CD4-positive, alpha-beta memory T cell (primary cell): ENCODE measurements around the gene C8G. TPM values are rescaled to one million over a fixed set of nuclear protein-coding genes. Genes with fewer than 3 reads are reported as not detected.

Experiments used
- CTCF ChIA-PET: fragments of 350-600 bp; sonication (Branson Sonifier 250); formaldehyde crosslinking; loops from one replicate; lab custom pipeline; 2021; ENCODE audit warnings: inconsistent platforms; ENCODE audit not compliant: partially characterized antibody; lab: Charles Lee
- POLR2A ChIA-PET: fragments of 350-600 bp; sonication (Branson Sonifier 250); formaldehyde crosslinking; loops from one replicate; lab custom pipeline; 2021; ENCODE audit not compliant: partially characterized antibody; lab: Charles Lee
- DNase-seq, 5 donors: peaks; one replicate each; pipeline versions ENCODE4 v3.0.0 to v3.0.0-alpha.2; 2020 to 2022; ENCODE audit warnings: mixed read lengths in 1 of 5
- H3K27ac ChIP-seq: one replicate; pipeline ENCODE4 v1.7.0; 2013; ENCODE audit warnings: low read depth, low read length
- H3K27me3 ChIP-seq: 2 replicates; pipeline ENCODE4 v1.7.0; 2013; ENCODE audit warnings: mild to moderate bottlenecking, low read length, moderate library complexity; ENCODE audit not compliant: insufficient read depth
- H3K36me3 ChIP-seq: 2 replicates; pipeline ENCODE4 v1.7.0; 2013; ENCODE audit warnings: mild to moderate bottlenecking, low read length, moderate library complexity; ENCODE audit not compliant: insufficient read depth
- H3K4me1 ChIP-seq: 2 replicates; pipeline ENCODE4 v1.7.0; 2013; ENCODE audit warnings: mild to moderate bottlenecking, low read length, moderate library complexity; ENCODE audit not compliant: insufficient read depth
- H3K4me3 ChIP-seq, 2 donors: one replicate each; pipeline ENCODE4 v1.7.0; 2013; ENCODE audit warnings: low read length in 2 of 2, mild to moderate bottlenecking in 1 of 2
- H3K9me3 ChIP-seq, 2 donors: one replicate each; pipeline ENCODE4 v1.7.0; 2013; ENCODE audit warnings: low read length in 2 of 2, control low read depth in 1 of 2; ENCODE audit not compliant: control insufficient read depth in 1 of 2
- H3K27ac Mint-ChIP-seq, 7 donors: one replicate each; pipeline ENCODE4 v1.8.0; 2020 to 2021; ENCODE audit warnings: mixed read lengths in 7 of 7, mild to moderate bottlenecking in 6 of 7, inconsistent platforms in 3 of 7, moderate library complexity in 3 of 7
- H3K27me3 Mint-ChIP-seq, 2 donors: one replicate each; pipeline ENCODE4 v1.8.0; 2020 to 2021; ENCODE audit warnings: mixed read lengths in 2 of 2
- H3K36me3 Mint-ChIP-seq, 2 donors: one replicate each; pipeline ENCODE4 v1.8.0; 2020 to 2021; ENCODE audit warnings: mixed read lengths in 2 of 2, inconsistent platforms in 1 of 2, mild to moderate bottlenecking in 1 of 2
- H3K4me1 Mint-ChIP-seq, 4 donors: one replicate each; pipeline ENCODE4 v1.8.0; 2020 to 2021; ENCODE audit warnings: mixed read lengths in 4 of 4, mild to moderate bottlenecking in 1 of 4
- H3K4me3 Mint-ChIP-seq, 8 donors: one replicate each; pipeline ENCODE4 v1.8.0; 2020 to 2021; ENCODE audit warnings: mixed read lengths in 8 of 8, mild to moderate bottlenecking in 7 of 8, moderate library complexity in 6 of 8, inconsistent platforms in 3 of 8
- H3K9me3 Mint-ChIP-seq, 8 donors: one replicate each; pipeline ENCODE4 v1.8.0; 2020 to 2021; ENCODE audit warnings: mixed read lengths in 8 of 8, mild to moderate bottlenecking in 5 of 8, inconsistent platforms in 3 of 8, moderate library complexity in 1 of 8
- intact Hi-C: fragments of 100-400 bp; cut with micrococcal nuclease; formaldehyde crosslinking; loops from one replicate; pipeline ENCODE4 v1.15.1; 2023
- polyA plus RNA-seq, 2 donors: library from polyadenylated mRNA; unstranded; fragments of 300-500 nt; fragmentation: Illumina TruSeq; gene quantifications; one replicate each; pipeline ENCODE4 v1.2.3, GENCODE V29; 2021
- total RNA-seq, 2 experiments: library from RNA; stranded (reverse); gene quantifications; one replicate each; pipeline ENCODE4 v1.2.3, GENCODE V29; 2021

The C8G gene
- total and polyA plus RNA-seq, 4 experiments from 2014 or later: 0.60 to 2.2 (median 2.2) TPM; not detected in 1

DNA sequence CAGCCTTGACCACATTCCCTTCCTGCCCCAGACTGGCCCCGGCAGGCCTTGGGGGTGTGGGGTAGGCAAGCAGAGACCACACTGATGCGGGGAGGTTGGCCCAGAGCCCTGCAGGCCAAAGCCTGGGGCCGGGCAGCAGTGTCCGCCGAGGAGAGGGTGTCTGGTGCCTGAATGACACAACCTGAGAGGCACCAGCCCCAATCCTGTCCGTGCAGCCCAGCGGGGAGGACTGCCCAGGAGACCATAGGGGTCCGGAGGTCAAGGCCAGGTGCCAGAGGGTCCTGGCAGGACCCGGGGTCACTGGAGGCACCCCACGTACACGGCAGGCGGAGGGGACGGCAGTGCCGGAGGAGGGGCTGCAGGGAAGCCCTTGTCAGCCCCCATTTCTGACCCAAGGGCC lies 26.7 kb downstream of the C8G start:
- Histone ChIP-seq H3K36me3 (no peaks in the 10 kb centered on the region), H3K4me1 (peaks cover 30% of the 10 kb centered on the region), H3K9me3 (no peaks in the 10 kb centered on the region), H3K27me3 (no peaks in the 10 kb centered on the region), H3K4me3 (no peak overlapping the region), H3K27ac (no peak overlapping the region)
- intact Hi-C loops: loop anchor here (10.0 kb wide), 1 partner anchor 53 kb away; the partner anchor contains the start of gene ABCA2
- DNase-seq: no peak
- peaks cover 11 to 29% (median 20%) of the 10 kb centered on the region in 4 donors for H3K4me1 Mint-ChIP-seq
- no peaks in the 10 kb centered on the region for H3K27me3 Mint-ChIP-seq
- no peaks in the 10 kb centered on the region for H3K9me3 Mint-ChIP-seq
- H3K4me3 Mint-ChIP-seq: no peak overlapping the region
- H3K27ac Mint-ChIP-seq: no peak overlapping the region
- ChIA-PET POLR2A (interaction anchor here (0.8 to 2.2 kb wide), 2 partner anchors 10 to 13 kb away, joined by 4 read pairs; no protein-coding TSS in a partner anchor), CTCF (interaction anchor here (1.3 kb wide), 1 partner anchor 24 kb away, joined by 3 read pairs; no protein-coding TSS in a partner anchor)
- H3K36me3 Mint-ChIP-seq: no peaks in the 10 kb centered on the region

DNA sequence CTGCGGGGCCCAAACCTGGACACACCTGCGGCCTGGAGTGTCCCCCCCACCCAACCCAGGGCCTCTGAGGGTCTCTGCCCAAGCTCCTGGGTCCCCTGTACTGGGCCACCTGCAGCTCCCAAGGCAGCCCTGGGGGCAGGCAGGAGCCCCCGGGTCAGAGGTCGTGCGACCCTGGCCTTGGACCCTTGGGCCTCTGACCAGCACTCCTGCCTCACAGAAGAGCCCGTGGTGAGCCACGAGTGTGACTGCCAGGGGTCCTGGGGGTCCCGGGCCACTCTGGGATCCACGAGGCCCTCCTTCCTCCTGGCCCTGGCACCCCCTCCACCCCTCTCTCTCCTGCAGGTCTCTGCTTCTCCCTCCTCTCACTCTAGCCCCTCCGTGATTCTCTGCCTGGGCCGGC lies 27.3 kb downstream of the C8G start:
- intact Hi-C loops: loop anchor here (10.0 kb wide), 1 partner anchor 52 kb away; the partner anchor contains the start of gene ABCA2
- Mint-ChIP-seq H3K27me3 (no peaks in the 10 kb centered on the region), H3K4me3 (no peak overlapping the region), H3K36me3 (no peaks in the 10 kb centered on the region), H3K9me3 (no peaks in the 10 kb centered on the region), H3K4me1 (peaks cover 11 to 32% (median 22%) of the 10 kb centered on the region in 4 donors), H3K27ac (no peak overlapping the region)
- no peaks in the 10 kb centered on the region for H3K27me3 ChIP-seq
- peaks cover 36% of the 10 kb centered on the region for H3K4me1 ChIP-seq
- H3K27ac ChIP-seq: no peak overlapping the region
- no peaks in the 10 kb centered on the region for H3K36me3 ChIP-seq
- CTCF ChIA-PET: interaction anchor here (1.3 kb wide), 1 partner anchor 24 kb away, joined by 3 read pairs; no protein-coding TSS in a partner anchor
- no peak overlapping the region for H3K4me3 ChIP-seq
- POLR2A ChIA-PET: interaction anchor here (0.8 to 2.2 kb wide), 2 partner anchors 10 to 14 kb away, joined by 4 read pairs; no protein-coding TSS in a partner anchor
- DNase-seq: no peak
- no peaks in the 10 kb centered on the region for H3K9me3 ChIP-seq

DNA sequence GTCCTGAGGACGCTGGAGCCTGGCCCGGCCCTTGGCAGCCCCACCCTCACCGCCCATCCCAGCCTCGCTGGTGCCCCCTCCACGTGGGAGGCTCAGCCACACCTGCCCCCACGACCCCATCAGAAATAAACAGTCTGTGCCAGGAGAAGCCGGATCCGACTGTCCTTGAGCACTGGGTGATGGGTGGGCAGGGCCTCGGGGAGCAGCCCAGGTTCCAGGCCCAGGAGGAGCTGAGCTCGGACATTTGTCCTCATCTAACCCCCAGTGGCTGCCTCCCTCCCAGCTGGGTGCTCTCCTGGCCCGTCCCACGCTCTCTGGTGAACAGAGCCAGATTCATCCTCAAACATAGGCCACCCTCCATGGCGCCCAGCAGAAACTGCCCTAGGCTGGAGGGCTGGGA lies 27.7 kb downstream of the C8G start:
- H3K4me3 ChIP-seq: no peak overlapping the region
- ChIA-PET CTCF (no interaction called here), POLR2A (interaction anchor here (0.8 kb wide), 1 partner anchor 14 kb away, joined by 4 read pairs; no protein-coding TSS in a partner anchor)
- no peak for DNase-seq
- no peak overlapping the region for H3K27ac ChIP-seq
- H3K9me3 Mint-ChIP-seq: no peaks in the 10 kb centered on the region
- no peaks in the 10 kb centered on the region for H3K36me3 Mint-ChIP-seq
- no peaks in the 10 kb centered on the region for H3K27me3 Mint-ChIP-seq
- H3K27me3 ChIP-seq: no peaks in the 10 kb centered on the region
- peaks cover 11 to 32% (median 22%) of the 10 kb centered on the region in 4 donors for H3K4me1 Mint-ChIP-seq
- H3K4me3 Mint-ChIP-seq: no peak overlapping the region
- no peak overlapping the region for H3K27ac Mint-ChIP-seq
- H3K4me1 ChIP-seq: peaks cover 40% of the 10 kb centered on the region
- intact Hi-C loops: loop anchor here (10.0 kb wide), 1 partner anchor 52 kb away; the partner anchor contains the start of gene ABCA2
- H3K36me3 ChIP-seq: no peaks in the 10 kb centered on the region
- H3K9me3 ChIP-seq: no peaks in the 10 kb centered on the region

DNA sequence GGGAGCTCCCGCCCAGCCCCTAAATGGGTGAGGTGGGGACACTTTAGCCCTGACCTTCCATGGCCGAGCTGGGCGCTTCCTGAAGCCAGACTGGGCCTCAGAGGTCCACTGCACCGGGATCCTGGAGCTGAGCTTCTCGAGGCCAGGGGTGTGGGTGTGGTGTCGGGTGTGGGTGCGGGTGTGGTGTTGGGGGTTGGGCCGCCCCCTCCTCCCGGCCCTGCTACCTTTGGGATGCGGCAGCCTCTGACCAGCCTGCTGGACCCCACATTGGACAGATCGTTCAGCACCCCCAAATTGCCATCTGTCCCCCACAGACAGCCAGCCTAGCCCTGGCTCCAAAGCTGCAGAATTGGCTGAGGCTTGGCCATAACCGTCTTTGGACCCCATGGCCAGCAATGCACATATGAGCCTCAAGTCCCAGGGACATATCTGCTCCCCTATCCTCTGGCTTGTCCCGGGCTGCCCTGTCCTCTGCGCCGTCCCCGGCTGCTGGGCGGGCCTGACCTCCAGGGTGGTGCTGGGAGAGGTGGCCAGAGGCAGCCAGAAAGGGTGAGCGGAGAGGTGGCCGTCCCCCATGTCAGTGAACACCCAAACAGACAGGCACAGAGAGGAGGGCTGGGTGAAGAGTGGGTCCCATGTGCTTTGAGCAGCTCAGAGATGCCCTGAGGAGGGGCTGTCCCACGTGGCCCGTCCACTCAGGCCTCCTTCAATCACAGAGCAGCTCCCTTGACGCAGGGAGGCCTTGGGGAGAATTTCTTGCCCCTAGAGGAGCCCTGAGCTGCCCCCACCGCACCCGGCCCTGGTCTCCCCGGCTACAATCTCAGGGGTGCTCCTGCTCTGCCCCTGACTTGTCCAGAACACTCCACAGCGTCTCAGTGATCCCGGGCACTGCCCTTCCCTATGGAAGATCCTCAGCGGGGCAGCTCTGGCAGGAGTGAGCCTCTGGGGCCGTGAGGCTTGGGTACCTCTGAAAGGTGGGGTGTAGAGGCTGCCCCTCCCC lies 28.9 kb downstream of the C8G start:
- H3K36me3 ChIP-seq: no peaks in the 10 kb centered on the region
- Mint-ChIP-seq H3K27ac (peak overlapping the region in 2 of 7 donors; percentile 25 to 41), H3K4me3 (peak overlapping the region in 2 of 8 donors; percentile 8 to 80), H3K27me3 (no peaks in the 10 kb centered on the region), H3K36me3 (no peaks in the 10 kb centered on the region), H3K4me1 (peaks cover 11 to 32% (median 22%) of the 10 kb centered on the region in 4 donors), H3K9me3 (no peaks in the 10 kb centered on the region)
- H3K4me1 ChIP-seq: peaks cover 41% of the 10 kb centered on the region
- DNase-seq: no peak
- H3K27ac ChIP-seq: peak overlapping the region; percentile 21
- H3K4me3 ChIP-seq: no peak overlapping the region
- H3K9me3 ChIP-seq: no peaks in the 10 kb centered on the region
- H3K27me3 ChIP-seq: no peaks in the 10 kb centered on the region
- POLR2A ChIA-PET: interaction anchor here (1.2 to 3.9 kb wide), 9 partner anchors 12 to 267 kb away, joined by 3 to 75 read pairs (median 8); partner anchors contain the start of genes C8G, CLIC3, FBXW5 and LCN12
- intact Hi-C loops: loop anchor here (10.0 kb wide), 1 partner anchor 51 kb away; the partner anchor contains the start of gene ABCA2
- CTCF ChIA-PET: interaction anchor here (1.2 to 3.4 kb wide), 4 partner anchors 14 to 54 kb away, joined by 3 to 27 read pairs (median 11); partner anchors contain the start of gene ABCA2

DNA sequence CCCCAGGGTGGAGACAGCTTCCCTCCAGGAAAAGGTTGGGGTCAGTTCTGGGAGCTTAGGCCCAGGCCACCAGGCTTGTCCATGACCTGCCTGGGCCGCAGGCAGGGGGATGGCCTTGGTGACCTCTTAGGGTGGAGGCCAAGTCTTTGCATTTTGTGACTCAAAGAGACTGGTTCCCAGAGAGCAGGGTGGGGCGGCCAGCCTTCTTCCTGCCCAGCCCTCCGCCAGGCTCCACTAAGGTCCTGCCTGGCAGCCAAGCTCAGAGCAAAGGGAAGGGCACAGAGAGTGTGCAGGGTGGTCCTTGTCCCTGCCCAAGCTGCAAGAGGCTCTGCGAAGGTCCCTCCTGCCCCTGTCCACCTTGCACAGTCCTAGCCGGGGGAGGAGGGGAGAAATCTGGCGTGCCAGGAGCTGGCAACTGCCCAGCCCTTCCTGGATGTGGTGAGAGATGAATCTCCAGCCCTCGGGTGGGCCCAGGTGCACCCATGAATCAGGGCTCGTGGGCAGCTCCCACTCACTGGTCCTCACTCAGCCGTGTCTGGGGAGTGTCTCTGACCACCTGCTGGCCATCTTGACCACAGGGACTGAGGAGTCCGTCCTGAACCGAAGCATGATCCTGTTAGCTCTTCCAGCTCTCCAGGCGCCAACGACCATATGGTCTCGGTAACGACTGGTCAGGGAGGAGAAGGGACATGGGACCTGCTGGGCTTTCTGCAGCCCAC lies 29.9 kb downstream of the C8G start:
- Mint-ChIP-seq H3K9me3 (no peaks in the 10 kb centered on the region), H3K27ac (peak overlapping the region; percentile 52 to 83 (median 70)), H3K36me3 (no peaks in the 10 kb centered on the region), H3K4me1 (peaks cover 11 to 32% (median 22%) of the 10 kb centered on the region in 4 donors), H3K4me3 (peak overlapping the region; percentile 66 to 84 (median 77)), H3K27me3 (no peaks in the 10 kb centered on the region)
- Histone ChIP-seq H3K27ac (peak overlapping the region; percentile 28), H3K4me3 (peak overlapping the region; percentile 23 to 24), H3K36me3 (no peaks in the 10 kb centered on the region), H3K4me1 (peaks cover 41% of the 10 kb centered on the region), H3K27me3 (no peaks in the 10 kb centered on the region), H3K9me3 (no peaks in the 10 kb centered on the region)
- intact Hi-C loops: loop anchor here (10.0 kb wide), 1 partner anchor 50 kb away; the partner anchor contains the start of gene ABCA2
- CTCF ChIA-PET: interaction anchor here (0.7 to 3.4 kb wide), 10 partner anchors 11 to 110 kb away, joined by 3 to 27 read pairs (median 3); partner anchors contain the start of gene ABCA2
- no peak for DNase-seq
- POLR2A ChIA-PET: interaction anchor here (0.6 to 3.9 kb wide), 13 partner anchors 10 to 266 kb away, joined by 3 to 75 read pairs (median 5); partner anchors contain the start of genes C8G, CLIC3, FBXW5 and FUT7

DNA sequence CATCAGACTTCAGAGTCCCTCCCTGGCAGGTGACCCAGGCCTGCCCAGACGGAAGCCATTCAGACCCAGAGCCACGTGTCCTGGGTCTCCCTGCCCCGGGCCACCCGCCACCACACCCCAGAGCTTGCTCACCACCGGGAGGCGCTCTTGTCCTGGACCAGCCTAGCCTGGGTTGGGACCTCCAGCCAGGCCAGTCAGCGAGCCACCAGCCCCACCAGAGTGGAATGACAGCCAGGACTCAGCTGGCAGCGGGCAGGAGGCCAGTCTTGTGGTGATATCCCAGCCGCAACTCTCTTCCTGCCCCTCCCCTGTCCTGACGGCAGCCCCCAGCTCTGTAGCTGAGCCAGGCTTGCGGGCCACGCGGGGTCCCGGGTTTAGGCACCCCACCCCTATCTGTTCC lies 30.6 kb downstream of the C8G start:
- peaks cover 41% of the 10 kb centered on the region for H3K4me1 ChIP-seq
- peak overlapping the region; percentile 66 to 84 (median 77) for H3K4me3 Mint-ChIP-seq
- ChIA-PET POLR2A (interaction anchor here (0.6 to 3.9 kb wide), 10 partner anchors 9 to 133 kb away, joined by 3 to 75 read pairs (median 8); partner anchors contain the start of genes C8G, CLIC3, FBXW5 and FUT7), CTCF (interaction anchor here (0.7 to 3.4 kb wide), 13 partner anchors 9 to 133 kb away, joined by 3 to 27 read pairs (median 3); partner anchors contain the start of genes ABCA2, AJM1 and CLIC3)
- no peaks in the 10 kb centered on the region for H3K9me3 Mint-ChIP-seq
- H3K27ac Mint-ChIP-seq: peak overlapping the region; percentile 52 to 83 (median 72)
- no peaks in the 10 kb centered on the region for H3K36me3 Mint-ChIP-seq
- H3K36me3 ChIP-seq: no peaks in the 10 kb centered on the region
- intact Hi-C loops: loop anchor here (10.0 kb wide), 1 partner anchor 49 kb away; the partner anchor contains the start of gene ABCA2
- H3K27ac ChIP-seq: peak overlapping the region; percentile 28
- DNase-seq: peak in 1 of 5 donors; percentile 20
- H3K4me1 Mint-ChIP-seq: peaks cover 11 to 32% (median 23%) of the 10 kb centered on the region in 4 donors
- no peaks in the 10 kb centered on the region for H3K27me3 Mint-ChIP-seq
- no peaks in the 10 kb centered on the region for H3K27me3 ChIP-seq
- H3K4me3 ChIP-seq: peak overlapping the region; percentile 23 to 24
- H3K9me3 ChIP-seq: no peaks in the 10 kb centered on the region
